ENCODE measurements around the gene NUCB1.

NUCB1 gene

GRCh38 chr19:48938256-48938655 lies 38.1 kb downstream of the NUCB1 start:
- no peak for DNase-seq

- DNase-seq, result no peak
Observed at GRCh38 chr19:48940902-48941301, 40.8 kb downstream of the NUCB1 start.

GRCh38 chr19:48943081-48943480 lies 43.0 kb downstream of the NUCB1 start:
- DNase-seq, result no peak

- DNase-seq, result no peak
Observed at GRCh38 chr19:48945415-48945814, 45.3 kb downstream of the NUCB1 start.

DNA sequence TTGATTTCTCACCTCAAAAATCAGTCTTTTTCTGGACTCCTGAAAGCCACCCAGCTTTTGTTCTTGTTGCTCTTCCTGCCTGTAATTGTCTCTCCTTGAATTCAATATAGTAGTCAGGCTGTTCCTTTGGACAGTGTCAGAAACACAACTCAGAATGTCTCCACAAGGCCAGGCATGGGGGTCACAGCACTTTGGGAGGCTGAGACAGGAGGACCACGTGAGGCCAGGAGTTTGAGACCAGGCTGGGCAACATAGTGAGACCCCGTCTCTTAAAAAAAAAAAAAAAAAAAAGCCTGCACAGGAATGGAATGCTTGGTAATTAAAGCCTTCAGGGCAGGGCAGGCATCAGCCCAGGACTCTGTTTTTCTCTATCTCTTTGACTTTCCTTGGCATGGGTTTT lies 45.7 kb downstream of the NUCB1 start:
- DNase-seq, result no peak

DNA sequence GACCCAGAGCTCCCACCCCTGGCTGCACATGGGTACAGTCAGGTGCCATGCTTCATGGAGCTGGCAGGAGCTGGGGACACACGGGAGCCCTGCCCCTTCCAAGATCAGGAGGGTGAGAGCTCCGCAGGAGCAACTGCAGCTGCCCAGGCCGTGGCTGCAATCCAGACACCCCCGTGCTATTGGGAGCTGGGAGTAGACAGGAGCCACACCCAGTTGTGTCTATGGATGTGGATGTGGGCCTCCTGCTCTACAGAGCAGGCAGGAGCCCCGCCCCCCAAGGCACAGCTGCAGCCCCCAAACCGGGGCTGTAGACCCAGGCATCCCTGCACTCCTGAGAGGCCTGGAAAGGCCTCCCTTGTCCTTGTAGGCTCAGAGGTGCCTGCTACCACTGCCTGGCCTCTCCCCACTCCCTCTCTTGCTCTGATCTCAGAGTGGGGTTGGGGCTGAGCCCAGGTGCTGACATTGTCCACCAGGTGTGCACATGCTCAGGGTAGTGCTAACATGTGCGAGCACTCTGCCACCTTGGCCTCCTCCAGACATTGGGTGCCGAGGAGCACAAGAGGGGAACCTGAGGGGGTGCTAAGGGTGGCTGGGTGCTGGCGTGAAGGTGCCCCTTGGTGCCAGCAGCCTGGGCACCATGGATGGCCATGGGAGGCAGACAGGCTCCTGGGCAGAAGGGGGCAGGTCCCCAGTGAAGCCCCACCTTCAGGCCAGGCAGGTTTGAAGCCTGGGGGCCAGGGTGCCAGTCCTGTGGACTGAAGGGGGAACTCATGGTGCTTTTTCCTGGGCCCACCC lies 46.5 kb downstream of the NUCB1 start:
- no peak for DNase-seq

DNA sequence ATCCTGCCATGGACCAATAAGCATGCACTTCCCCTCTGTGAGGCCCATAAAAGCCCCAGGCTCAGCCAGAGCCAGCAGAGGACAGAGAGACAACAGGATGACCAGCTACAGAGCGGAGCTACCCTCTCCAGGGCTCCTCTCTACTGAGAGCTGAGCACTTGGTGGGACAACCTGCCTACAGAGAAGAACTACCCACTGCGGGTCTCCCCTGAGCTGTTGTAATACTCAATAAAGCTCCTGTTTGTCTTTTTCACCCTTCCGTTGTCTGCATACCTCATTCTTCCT lies 47.1 kb downstream of the NUCB1 start:
- DNase-seq, result no peak

- DNase-seq, result no peak
Observed at GRCh38 chr19:48950159-48950558, 50.0 kb downstream of the NUCB1 start.

GRCh38 chr19:48950830-48951519 lies 50.9 kb downstream of the NUCB1 start:
- no peak for DNase-seq

DNA sequence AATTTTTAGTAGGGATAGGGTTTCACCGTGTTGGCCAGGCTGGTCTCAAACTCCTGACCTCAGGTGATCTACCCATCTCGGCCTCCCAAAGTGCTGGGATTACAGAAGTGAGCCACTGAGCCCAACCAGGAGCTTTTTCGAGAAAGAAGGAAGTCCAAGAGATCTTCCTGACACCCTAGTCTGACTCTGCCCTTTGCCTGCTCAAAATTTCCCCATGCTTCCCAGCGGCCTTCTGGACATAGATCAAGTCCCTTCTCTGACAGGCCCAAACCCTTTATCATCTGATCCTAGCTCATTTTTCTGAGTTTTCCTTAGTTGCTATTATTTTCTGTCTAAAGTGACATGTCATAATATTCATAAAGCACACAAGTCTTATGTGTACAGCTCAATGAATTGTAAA lies 53.0 kb downstream of the NUCB1 start:
- no peak for DNase-seq

DNA sequence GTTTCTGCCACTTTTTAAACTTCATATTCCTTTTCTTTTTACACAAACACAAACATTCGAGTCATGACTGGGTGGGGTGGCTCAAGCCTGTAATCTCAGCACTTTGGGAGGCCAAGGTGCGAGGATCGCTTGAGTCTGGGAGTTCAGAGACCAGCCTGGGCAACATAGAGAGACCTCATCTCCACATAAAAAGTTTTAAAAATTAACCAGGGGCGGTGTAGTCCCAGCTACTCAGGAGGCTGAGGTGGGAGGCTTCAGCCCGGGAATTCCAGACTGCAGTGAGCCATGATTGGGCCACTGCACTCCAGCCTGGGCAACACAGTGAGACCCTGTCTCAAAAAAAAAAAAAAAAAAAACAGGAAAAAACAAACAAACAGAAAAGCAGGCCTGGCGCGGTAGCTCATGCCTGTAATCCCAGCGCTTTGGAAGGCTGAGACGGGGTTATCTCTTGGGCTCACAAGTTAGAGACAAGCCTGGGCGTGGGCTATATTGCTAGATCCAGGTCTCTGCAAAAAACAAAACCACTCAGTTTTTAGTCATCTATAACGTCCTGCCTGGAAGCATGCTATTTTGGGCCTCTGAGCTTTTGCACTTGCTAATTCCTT lies 54.0 kb downstream of the NUCB1 start:
- no peak for DNase-seq

DNA sequence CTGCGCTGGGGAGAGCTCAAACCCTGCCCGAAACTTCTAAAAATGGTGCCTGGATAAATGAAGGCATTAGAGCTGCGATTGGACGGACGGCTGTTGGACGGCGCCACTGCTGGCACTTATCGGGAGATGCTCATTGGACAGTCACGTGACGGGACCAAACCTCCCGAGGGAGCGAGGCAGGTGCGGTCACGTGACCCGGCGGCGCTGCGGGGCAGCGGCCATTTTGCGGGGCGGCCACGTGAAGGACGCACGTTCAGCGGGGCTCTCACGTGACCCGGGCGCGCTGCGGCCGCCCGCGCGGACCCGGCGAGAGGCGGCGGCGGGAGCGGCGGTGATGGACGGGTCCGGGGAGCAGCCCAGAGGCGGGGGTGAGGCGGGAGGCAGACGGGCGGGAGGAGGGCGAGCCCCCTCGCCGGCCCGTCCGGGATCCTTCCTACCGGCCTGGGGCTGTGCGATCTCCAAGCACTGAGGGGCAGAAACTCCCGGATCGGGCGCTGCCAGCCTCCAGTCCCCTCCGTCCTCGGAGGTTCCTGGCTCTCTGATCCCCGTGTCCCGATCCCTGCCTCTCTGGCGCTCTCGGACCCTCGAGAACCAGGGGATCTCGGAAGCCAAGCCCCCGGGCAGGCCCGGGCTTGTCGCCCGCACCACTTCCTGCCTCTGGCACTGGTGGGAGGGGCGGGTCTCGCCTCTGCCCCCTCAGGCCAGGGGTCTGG lies 54.6 kb downstream of the NUCB1 start, which contains the start of gene BAX:
Gene BAX (plus strand): TSS at position 281 of the 713 bp plus-strand sequence. CDS start 54 bp downstream, at position 335.
- peak; percentile 96 to 98 for DNase-seq

GRCh38 chr19:48955308-48955958 lies 55.3 kb downstream of the NUCB1 start:
- DNase-seq, result no peak

DNA sequence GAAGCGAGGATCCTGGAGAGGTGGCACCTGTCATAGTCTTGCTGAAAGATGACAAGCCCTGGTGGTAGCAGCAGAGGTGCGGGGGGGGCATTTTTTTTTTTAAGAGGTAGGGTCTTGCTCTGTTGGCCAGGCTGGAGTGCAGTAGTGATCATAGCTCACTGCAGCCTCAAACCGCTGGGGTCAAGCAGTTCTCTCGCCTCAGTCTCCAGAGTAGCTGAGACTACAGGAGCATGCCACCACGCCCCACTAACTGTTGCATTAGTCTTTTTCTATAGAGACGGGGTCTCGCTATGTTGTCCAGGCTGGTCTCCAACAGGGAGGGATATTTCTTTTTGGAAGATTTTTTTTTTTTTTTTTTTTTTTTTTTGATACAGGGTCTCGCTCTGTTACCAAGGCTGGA lies 57.9 kb downstream of the NUCB1 start:
- DNase-seq, result no peak

GRCh38 chr19:48959341-48960239 lies 59.5 kb downstream of the NUCB1 start:
- DNase-seq, result no peak

DNA sequence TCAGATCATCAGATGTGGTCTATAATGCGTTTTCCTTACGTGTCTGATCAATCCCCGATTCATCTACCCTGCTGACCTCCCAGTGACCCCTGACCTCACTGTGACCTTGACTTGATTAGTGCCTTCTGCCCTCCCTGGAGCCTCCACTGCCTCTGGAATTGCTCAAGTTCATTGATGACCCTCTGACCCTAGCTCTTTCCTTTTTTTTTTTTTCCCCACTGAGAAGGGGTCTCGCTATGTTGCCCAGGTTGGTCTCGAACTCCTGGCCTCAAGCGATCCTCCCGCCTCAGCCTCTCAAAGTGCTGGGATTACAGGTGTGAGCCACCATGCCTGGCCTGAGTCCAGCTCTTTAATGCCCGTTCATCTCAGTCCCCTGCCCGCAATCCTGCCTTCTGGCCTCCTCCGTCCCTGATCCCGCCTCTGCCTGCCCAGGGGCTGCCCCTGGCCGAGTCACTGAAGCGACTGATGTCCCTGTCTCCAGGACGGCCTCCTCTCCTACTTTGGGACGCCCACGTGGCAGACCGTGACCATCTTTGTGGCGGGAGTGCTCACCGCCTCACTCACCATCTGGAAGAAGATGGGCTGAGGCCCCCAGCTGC lies 61.0 kb downstream of the NUCB1 start:
- DNase-seq, result no peak

DNA sequence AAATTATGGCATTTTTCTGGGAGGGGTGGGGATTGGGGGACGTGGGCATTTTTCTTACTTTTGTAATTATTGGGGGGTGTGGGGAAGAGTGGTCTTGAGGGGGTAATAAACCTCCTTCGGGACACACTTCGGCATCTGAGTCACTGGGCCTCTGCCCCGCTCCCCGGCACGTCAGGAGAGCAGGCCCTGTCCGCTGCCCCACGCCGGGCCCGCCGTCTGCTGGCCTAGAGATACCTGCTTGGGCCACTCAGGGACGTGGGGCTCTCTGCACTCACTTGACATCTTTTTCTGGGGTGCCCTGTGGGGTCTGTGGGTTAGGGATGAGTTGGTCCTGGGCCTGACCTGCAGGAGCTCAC lies 61.5 kb downstream of the NUCB1 start:
- DNase-seq, result no peak

- peak; percentile 37 to 59 for DNase-seq
Observed at GRCh38 chr19:48962029-48962848, 62.1 kb downstream of the NUCB1 start.

DNA sequence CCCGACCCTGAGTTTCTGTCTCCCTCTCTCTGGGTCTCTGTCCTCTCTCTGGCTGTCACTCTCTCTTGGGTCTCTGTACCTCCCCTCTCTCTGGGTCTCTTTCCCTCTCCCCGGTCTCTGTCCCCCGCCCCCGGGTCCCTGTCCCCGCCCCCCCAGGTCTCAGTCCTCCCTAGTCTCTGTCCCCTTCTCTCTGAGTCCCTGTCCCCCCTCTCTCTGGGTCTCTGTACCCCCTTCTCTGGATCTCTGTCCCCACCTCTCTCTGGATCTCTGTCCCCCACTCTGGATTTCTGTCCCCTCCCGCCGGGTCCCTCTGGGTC lies 62.7 kb downstream of the NUCB1 start:
- DNase-seq, result no peak

- DNase-seq, result peak; percentile 74 to 77
Observed at GRCh38 chr19:48963371-48964204, 63.5 kb downstream of the NUCB1 start.
